Coronary artery (tissue), 2 donors: ENCODE measurements around the gene YY1AP1.
"Not testable (repeated sequence)": the region's sequence is repeated elsewhere in the genome, so short reads cannot be mapped to it uniquely, and the experiment has no call there.

Experiments used
- DNase-seq: peaks from one replicate; pipeline ENCODE4 v3.0.0-alpha.2; 2017; ENCODE audit warnings: low spot score
- H3K27ac ChIP-seq, 2 donors: fragments of 200-600 bp; sonication (generic); one replicate each; pipeline ENCODE4 v1.5.1; 2016 to 2019
- H3K4me3 ChIP-seq: fragments of 200-600 bp; sonication (generic); 2 replicates; pipeline ENCODE4 v1.5.1; 2016; ENCODE audit warnings: mild to moderate bottlenecking, moderate library complexity
- CTCF ChIP-seq: fragments of 200-600 bp; sonication (generic); IDR thresholded peaks from one replicate; pipeline ENCODE4 v1.5.1; 2019; ENCODE audit warnings: antibody characterized with exemption

YY1AP1 gene

GRCh38 chr1:155671750-155672149 lies 16.8 kb downstream of the YY1AP1 start:
- no peak for DNase-seq
- no peak overlapping the region for H3K4me3 ChIP-seq
- no peak for TF ChIP-seq CTCF
- no peak overlapping the region for H3K27ac ChIP-seq

- no peak for TF ChIP-seq CTCF
- no peak for DNase-seq
- Histone ChIP-seq H3K4me3 (no peak overlapping the region), H3K27ac (no peak overlapping the region)
Observed at GRCh38 chr1:155669233-155670162, 19.1 kb downstream of the YY1AP1 start.

GRCh38 chr1:155661239-155661638 lies 27.3 kb downstream of the YY1AP1 start:
- H3K4me3 ChIP-seq, DNase-seq, H3K27ac ChIP-seq: not testable (repeated sequence)

GRCh38 chr1:155657463-155657862 lies 31.1 kb downstream of the YY1AP1 start:
- TF ChIP-seq CTCF = no peak
- H3K4me3 ChIP-seq = no peak overlapping the region
- no peak overlapping the region for H3K27ac ChIP-seq
- no peak for DNase-seq

- no peak for DNase-seq
- TF ChIP-seq CTCF = no peak
- Histone ChIP-seq H3K4me3 (no peak overlapping the region), H3K27ac (no peak overlapping the region)
Observed at GRCh38 chr1:155652951-155653350, 35.6 kb downstream of the YY1AP1 start.

- Histone ChIP-seq H3K4me3 (no peak overlapping the region), H3K27ac (no peak overlapping the region)
- DNase-seq = no peak
- no peak for TF ChIP-seq CTCF
Observed at GRCh38 chr1:155651861-155652661, 36.5 kb downstream of the YY1AP1 start.

GRCh38 chr1:155650231-155650757 lies 38.3 kb downstream of the YY1AP1 start:
- TF ChIP-seq CTCF = no peak
- no peak for DNase-seq
- Histone ChIP-seq H3K4me3 (no peak overlapping the region), H3K27ac (no peak overlapping the region)
